ENCODE results near the gene IL4R. TPM values are rescaled to one million over a fixed set of nuclear protein-coding genes. Genes with fewer than 3 reads are reported as not detected.

Gene IL4R
- total and polyA plus RNA-seq, 7 donors: 16.9 to 177 (median 55.3) TPM

DNA sequence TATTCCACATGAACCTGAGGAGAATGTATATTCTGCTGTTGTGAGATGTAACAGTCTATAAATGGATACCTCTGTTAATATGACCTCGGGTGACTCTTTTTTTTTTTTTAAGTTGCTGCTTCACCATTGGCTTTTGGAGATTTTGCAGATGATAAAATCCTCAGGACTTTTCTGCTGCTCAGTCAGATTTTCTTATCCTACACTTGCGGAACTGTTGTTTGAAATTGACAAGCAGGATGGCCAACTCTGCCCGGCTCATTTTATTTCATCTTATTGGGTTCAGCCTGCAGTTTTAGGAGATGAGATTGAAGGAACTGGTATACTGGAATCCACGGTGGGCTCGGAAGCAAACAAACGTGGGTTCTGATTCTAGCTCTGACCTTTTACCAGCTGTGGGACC, 19.3 kb downstream of the IL4R start:
- TF ChIP-seq POLR2AphosphoS5 (IDR thresholded peaks at IDR 0.05): peak; percentile 69 to 88 (median 84)
- TF ChIP-seq POLR2A (IDR thresholded peaks at IDR 0.05): peak in 1 of 2 donors; percentile 63
- TF ChIP-seq, protein P1, sequence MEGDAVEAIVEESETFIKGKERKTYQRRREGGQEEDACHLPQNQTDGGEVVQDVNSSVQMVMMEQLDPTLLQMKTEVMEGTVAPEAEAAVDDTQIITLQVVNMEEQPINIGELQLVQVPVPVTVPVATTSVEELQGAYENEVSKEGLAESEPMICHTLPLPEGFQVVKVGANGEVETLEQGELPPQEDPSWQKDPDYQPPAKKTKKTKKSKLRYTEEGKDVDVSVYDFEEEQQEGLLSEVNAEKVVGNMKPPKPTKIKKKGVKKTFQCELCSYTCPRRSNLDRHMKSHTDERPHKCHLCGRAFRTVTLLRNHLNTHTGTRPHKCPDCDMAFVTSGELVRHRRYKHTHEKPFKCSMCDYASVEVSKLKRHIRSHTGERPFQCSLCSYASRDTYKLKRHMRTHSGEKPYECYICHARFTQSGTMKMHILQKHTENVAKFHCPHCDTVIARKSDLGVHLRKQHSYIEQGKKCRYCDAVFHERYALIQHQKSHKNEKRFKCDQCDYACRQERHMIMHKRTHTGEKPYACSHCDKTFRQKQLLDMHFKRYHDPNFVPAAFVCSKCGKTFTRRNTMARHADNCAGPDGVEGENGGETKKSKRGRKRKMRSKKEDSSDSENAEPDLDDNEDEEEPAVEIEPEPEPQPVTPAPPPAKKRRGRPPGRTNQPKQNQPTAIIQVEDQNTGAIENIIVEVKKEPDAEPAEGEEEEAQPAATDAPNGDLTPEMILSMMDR (IDR thresholded peaks at IDR 0.05): no peak
- TF ChIP-seq EP300 (IDR thresholded peaks at IDR 0.05): peak in 1 of 4 donors; percentile 22
- H3K36me3 ChIP-seq: peaks cover 0 to 19% (median 1%) of the 10 kb centered on the region in 4 donors
- no peaks in the 10 kb centered on the region for H3K27me3 ChIP-seq
- intact Hi-C loops (cut with DNase I): no loop called here
- peak overlapping the region; percentile 26 to 48 (median 41) for H3K4me3 ChIP-seq
- no peaks in the 10 kb centered on the region for H3K9me3 ChIP-seq
- WGBS, 2 donors: 87 to 88% methylated on average over 6 of the region's 6 CpGs
- no peak for DNase-seq
- H3K4me1 ChIP-seq: peaks cover 0 to 96% (median 79%) of the 10 kb centered on the region in 4 donors
- H3K27ac ChIP-seq: peak overlapping the region; percentile 96 to 99 (median 99)

DNA sequence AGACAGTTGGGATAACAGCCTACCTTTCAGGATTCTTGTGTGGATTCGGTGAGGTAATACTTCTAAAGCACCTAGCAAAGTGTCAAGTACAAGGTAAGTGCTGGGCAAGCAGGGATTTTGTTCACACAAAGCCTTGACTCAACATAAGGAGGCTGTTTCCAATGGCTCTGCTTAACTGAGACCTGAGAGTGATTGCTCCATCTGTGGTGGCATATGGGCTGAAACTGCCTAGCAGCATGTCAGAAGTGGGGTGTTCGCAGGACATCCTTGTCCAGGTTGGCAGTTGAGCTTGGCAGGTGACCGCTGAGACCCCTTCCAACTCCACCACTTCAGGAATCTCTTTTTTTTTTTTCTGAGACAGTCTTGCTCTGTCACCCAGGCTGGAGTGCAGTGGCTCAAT, 19.8 kb downstream of the IL4R start:
- WGBS, 2 donors: 93 to 96% methylated on average over 3 of the region's 3 CpGs
- H3K4me1 ChIP-seq: peaks cover 0 to 93% (median 77%) of the 10 kb centered on the region in 4 donors
- peak overlapping the region; percentile 96 to 99 (median 99) for H3K27ac ChIP-seq
- peaks cover 0 to 24% (median 4%) of the 10 kb centered on the region in 4 donors for H3K36me3 ChIP-seq
- intact Hi-C loops (cut with DNase I): no loop called here
- H3K27me3 ChIP-seq: no peaks in the 10 kb centered on the region
- DNase-seq: no peak
- TF ChIP-seq, protein P1 (IDR thresholded peaks at IDR 0.05): no peak
- no peak for TF ChIP-seq POLR2A (IDR thresholded peaks at IDR 0.05)
- TF ChIP-seq POLR2AphosphoS5 (IDR thresholded peaks at IDR 0.05): no peak
- TF ChIP-seq EP300 (IDR thresholded peaks at IDR 0.05): no peak
- no peaks in the 10 kb centered on the region for H3K9me3 ChIP-seq
- peak overlapping the region; percentile 26 to 48 (median 41) for H3K4me3 ChIP-seq

DNA sequence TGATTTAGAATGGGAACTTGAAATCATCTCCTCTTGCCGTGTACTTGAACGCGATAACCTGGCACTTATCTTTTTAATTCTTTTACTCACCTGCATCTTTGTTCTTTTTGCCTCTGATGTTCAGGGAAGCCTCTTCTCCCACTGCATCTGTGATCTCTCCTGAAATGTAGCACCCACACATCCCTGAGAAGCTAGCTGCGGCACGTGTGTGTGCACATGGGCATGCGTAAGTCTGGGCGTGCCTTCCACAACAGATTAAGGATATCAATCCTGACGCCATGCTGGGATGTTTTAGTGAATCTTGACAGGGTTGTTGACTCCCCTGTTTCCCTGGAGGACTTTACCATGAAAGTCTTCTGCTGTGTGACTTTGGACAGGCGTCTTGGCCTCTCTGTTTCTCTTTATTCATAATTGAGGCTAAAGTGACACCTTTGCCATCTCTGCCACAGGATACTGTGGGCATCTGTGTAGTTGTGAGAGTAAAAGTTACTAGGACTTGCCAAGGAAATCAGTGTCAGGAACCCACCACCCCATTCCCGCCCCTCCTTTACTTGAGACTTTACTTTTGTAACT, 20.5 kb downstream of the IL4R start:
- Histone ChIP-seq H3K27ac (peak overlapping the region; percentile 96 to 99 (median 99)), H3K36me3 (peaks cover 0 to 31% (median 11%) of the 10 kb centered on the region in 4 donors), H3K27me3 (no peaks in the 10 kb centered on the region), H3K9me3 (no peaks in the 10 kb centered on the region), H3K4me3 (peak overlapping the region; percentile 26 to 48 (median 41)), H3K4me1 (peaks cover 0 to 91% (median 70%) of the 10 kb centered on the region in 4 donors)
- no peak for DNase-seq
- intact Hi-C loops (cut with DNase I): no loop called here
- 91 to 92% methylated on average over 10 of the region's 10 CpGs for WGBS, 2 donors
- TF ChIP-seq POLR2AphosphoS5 (IDR thresholded peaks at IDR 0.05) (peak; percentile 42 to 67 (median 60)), POLR2A (IDR thresholded peaks at IDR 0.05) (no peak)

DNA sequence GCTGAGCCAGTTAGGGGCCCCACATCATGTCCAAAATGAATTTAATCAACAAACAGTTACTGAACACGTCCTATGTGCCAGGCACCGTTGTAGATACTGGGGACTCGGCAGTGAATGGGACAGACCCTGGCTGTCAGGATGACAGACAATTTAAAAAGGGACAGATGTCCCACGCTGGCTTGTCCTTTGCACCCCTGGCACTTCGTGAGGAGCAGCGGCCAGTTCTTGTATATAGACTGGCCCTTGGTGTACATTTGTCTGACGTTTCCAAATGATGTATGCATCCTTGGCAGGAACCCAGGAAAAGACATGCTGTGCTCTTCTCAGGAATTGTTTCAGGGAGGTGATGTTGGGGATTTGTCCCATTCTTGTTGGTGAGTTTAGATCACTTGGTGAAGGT, 21.1 kb downstream of the IL4R start:
- H3K36me3 ChIP-seq: peaks cover 0 to 37% (median 15%) of the 10 kb centered on the region in 4 donors
- 78 to 79% methylated on average over 7 of the region's 7 CpGs for WGBS, 2 donors
- intact Hi-C loops (cut with DNase I): loop anchor here (5.0 kb wide), 1 partner anchor 93 kb away; no protein-coding TSS in a partner anchor
- peak overlapping the region; percentile 26 to 48 (median 41) for H3K4me3 ChIP-seq
- no peaks in the 10 kb centered on the region for H3K9me3 ChIP-seq
- H3K4me1 ChIP-seq: peaks cover 0 to 85% (median 67%) of the 10 kb centered on the region in 4 donors
- peak overlapping the region; percentile 96 to 99 (median 99) for H3K27ac ChIP-seq
- no peak for DNase-seq
- TF ChIP-seq POLR2A (IDR thresholded peaks at IDR 0.05) (no peak), POLR2AphosphoS5 (IDR thresholded peaks at IDR 0.05) (peak in 2 of 4 donors; percentile 52 to 58), EP300 (IDR thresholded peaks at IDR 0.05) (peak in 1 of 4 donors; percentile 63)
- TF ChIP-seq, protein P1 (IDR thresholded peaks at IDR 0.05): no peak
- no peaks in the 10 kb centered on the region for H3K27me3 ChIP-seq

DNA sequence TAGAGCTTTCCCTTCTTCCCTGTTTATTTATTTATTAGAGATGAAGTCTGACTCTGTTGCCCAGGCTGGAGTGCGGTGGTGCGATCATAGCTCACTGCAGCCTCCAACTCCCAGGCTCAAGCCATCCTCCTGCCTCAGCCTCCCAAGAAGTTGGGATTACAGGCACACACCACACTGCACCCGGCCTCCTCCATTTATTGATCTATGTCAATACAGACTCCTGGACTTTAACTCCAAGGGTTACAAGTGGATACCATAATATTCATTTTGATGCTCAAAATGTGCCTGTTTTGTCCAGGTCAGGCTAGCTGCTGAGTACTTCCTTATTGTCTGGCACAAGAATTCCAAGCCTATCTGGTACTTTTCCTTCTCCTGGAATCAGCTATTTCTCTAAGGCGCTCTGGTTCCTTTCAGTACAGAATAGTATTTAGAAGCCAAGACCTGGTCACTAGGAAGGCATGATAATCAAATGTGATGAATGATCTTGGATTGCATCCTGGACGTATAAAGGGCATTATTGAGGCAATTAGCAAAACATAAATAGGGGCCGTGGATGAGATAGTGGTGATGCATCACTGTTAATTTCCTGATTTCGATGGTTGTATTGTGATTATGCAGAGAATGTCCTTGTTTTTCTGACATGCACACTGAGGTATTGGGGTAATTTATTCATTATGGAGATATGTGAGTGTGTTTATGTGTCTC, 21.7 kb downstream of the IL4R start:
- peaks cover 6 to 43% (median 21%) of the 10 kb centered on the region in 4 donors for H3K36me3 ChIP-seq
- WGBS, 2 donors: 68 to 79% methylated on average over 7 of the region's 7 CpGs
- peak overlapping the region; percentile 96 to 99 (median 99) for H3K27ac ChIP-seq
- H3K9me3 ChIP-seq: no peaks in the 10 kb centered on the region
- DNase-seq: no peak
- peak overlapping the region; percentile 9 to 48 (median 41) for H3K4me3 ChIP-seq
- TF ChIP-seq POLR2AphosphoS5 (IDR thresholded peaks at IDR 0.05) (peak in 3 of 4 donors; percentile 28 to 62 (median 61)), EP300 (IDR thresholded peaks at IDR 0.05) (no peak)
- H3K27me3 ChIP-seq: no peaks in the 10 kb centered on the region
- intact Hi-C loops (cut with DNase I): loop anchor here (5.0 kb wide), 1 partner anchor 93 kb away; no protein-coding TSS in a partner anchor
- H3K4me1 ChIP-seq: peaks cover 0 to 85% (median 64%) of the 10 kb centered on the region in 4 donors
